Measurements from ENCODE around the gene NEDD4L.
"Not testable (repeated sequence)": the region's sequence is repeated elsewhere in the genome, so short reads cannot be mapped to it uniquely, and the experiment has no call there.

The NEDD4L gene

DNA sequence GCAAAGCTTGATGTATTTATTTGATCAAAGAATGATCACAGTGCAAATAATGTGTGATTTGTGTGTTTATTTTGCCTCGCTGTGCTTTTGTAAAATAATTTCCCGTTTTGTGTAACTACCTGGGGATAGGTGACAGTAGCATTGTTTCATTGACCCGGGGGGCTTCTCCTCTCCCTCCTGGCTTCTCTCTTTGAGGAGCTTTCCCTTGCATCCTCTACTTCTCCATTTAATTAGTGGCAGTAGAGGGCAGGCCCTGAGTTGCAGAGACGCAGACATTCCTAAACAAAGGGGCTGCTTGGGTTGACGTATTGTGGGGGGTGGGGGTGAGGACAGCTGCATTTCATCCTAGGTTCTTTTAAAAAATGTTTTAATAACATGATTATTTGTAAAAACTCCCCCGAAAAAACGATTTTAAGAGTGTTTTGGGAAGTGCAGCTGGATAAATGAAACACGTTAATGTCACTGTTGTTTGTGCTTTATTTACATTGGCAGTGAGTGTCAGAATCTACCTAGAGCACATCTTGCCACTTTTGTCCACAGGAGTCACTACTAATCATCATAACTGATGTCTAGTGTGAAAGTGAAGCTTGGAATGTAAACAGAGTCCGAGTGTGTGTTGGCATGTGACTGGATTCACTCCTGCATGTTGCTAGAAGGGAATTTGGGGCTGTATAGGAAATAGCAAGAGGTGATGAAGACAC, 2.2 kb downstream of the NEDD4L start:
- Histone ChIP-seq H3K9me3 (replicated peaks; ENCODE audit: low read length) (no peaks in the 10 kb centered on the region), H3K4me1 (ENCODE audit: control insufficient read depth, insufficient read depth, low read length) (peaks cover 14% of the 10 kb centered on the region), H3K36me3 (ENCODE audit: insufficient read depth, low read length) (no peaks in the 10 kb centered on the region), H3K9ac (ENCODE audit: low read depth, low read length) (no peak overlapping the region), H3K4me3 (ENCODE audit: low read length) (peak overlapping the region; percentile 77), H3K4me2 (ENCODE audit: low read length) (peak overlapping the region; percentile 88), H3K27me3 (ENCODE audit: control insufficient read depth, insufficient read depth, low read length) (no peaks in the 10 kb centered on the region)

DNA sequence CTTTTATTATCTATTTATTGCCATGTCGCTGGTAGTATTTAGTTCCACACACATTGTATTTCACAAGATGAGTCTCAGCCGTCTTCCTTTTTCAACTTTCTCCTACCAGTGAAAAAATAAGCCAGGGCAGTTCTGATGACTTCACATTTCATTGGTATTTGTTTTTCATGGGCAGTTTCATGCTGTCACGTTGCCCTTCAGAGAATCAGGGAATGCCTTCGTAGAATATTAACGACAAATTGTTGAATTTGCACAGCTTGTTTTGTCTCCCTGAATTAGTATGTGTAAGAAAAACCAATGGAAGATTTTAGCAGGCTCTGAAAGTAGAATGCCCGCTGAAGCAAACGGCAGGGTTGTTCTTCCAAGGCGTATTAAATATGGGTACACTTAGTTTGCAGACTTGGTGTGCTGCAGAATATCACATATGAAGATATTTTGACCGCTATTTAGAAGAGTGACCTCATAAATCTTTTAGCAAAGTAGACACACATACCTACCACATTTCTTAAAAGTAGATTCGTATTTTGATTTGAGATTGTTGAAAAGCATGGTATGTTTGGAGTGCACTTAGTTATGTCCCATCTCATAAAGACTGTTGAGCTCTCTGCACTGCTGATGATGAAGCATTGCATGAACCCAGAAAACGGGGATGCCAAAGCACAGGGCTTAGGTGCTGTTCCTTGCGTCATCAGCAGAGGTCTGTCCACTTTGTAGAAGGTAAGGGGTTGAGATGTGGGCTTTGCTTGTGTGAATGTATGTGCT, 2.9 kb downstream of the NEDD4L start:
- Histone ChIP-seq H3K4me2 (ENCODE audit: low read length) (no peak overlapping the region), H3K4me3 (ENCODE audit: low read length) (no peak overlapping the region)

DNA sequence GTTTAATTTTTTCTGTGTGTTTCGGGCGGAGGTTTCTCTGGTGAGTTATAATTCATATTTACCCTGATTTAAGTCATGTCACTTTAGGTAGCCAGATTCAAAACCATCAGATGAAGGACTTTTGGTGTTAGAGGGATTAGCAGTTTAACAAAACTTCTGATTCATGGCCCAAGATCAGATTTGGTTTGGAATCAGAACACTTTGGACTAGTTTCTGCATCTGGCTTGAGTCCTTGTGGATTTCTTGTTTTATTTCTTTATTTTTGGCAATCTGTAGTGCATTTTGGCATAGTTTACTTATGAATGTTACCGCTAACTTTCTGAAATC, 3.5 kb downstream of the NEDD4L start:
- Histone ChIP-seq H3K9me3 (replicated peaks; ENCODE audit: low read length) (no peaks in the 10 kb centered on the region), H3K9ac (ENCODE audit: low read depth, low read length) (no peak overlapping the region), H3K4me1 (ENCODE audit: control insufficient read depth, insufficient read depth, low read length) (peaks cover 14% of the 10 kb centered on the region), H3K27me3 (ENCODE audit: control insufficient read depth, insufficient read depth, low read length) (no peaks in the 10 kb centered on the region), H3K4me3 (ENCODE audit: low read length) (no peak overlapping the region), H3K4me2 (ENCODE audit: low read length) (no peak overlapping the region), H3K36me3 (ENCODE audit: insufficient read depth, low read length) (no peaks in the 10 kb centered on the region)

More for the DNA sequence above, 2.9 kb downstream of the NEDD4L start:
- Histone ChIP-seq H3K27me3 (ENCODE audit: control insufficient read depth, insufficient read depth, low read length) (no peaks in the 10 kb centered on the region), H3K9ac (ENCODE audit: low read depth, low read length) (no peak overlapping the region), H3K4me1 (ENCODE audit: control insufficient read depth, insufficient read depth, low read length) (peaks cover 14% of the 10 kb centered on the region), H3K9me3 (replicated peaks; ENCODE audit: low read length) (no peaks in the 10 kb centered on the region), H3K36me3 (ENCODE audit: insufficient read depth, low read length) (no peaks in the 10 kb centered on the region)

DNA sequence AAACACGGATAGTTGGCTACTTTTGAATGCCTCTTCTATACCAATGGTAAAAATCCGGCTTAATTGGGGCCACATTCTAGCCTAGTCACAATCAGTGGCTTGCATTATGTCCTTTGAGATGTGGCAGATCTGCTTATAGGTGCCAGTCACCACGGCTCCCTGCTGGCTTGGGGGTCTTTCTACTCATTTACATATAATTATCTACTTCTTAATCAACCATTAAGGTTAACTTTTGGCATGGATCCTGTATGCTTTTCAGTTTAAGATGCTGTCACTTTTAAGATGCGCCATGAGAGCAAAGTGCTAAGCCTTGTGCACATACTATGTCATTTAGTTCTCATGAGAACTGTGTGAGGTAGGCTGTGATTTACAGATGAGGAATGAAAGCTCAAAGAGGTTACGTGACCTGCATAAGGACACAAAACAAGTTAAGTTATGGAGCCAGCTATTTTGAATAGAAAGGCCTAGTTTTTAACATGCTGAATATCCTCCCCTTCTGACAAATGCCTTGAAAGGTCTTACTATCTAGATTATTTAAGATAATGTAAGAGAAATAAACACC, 4.1 kb downstream of the NEDD4L start:
- H3K4me2 ChIP-seq (ENCODE audit: low read length): no peak overlapping the region
- peaks cover 14% of the 10 kb centered on the region for H3K4me1 ChIP-seq (ENCODE audit: control insufficient read depth, insufficient read depth, low read length)
- H3K27me3 ChIP-seq (ENCODE audit: control insufficient read depth, insufficient read depth, low read length): no peaks in the 10 kb centered on the region
- no peak overlapping the region for H3K9ac ChIP-seq (ENCODE audit: low read depth, low read length)
- H3K9me3 ChIP-seq (replicated peaks; ENCODE audit: low read length): no peaks in the 10 kb centered on the region
- H3K4me3 ChIP-seq (ENCODE audit: low read length): no peak overlapping the region
- H3K36me3 ChIP-seq (ENCODE audit: insufficient read depth, low read length): no peaks in the 10 kb centered on the region

DNA sequence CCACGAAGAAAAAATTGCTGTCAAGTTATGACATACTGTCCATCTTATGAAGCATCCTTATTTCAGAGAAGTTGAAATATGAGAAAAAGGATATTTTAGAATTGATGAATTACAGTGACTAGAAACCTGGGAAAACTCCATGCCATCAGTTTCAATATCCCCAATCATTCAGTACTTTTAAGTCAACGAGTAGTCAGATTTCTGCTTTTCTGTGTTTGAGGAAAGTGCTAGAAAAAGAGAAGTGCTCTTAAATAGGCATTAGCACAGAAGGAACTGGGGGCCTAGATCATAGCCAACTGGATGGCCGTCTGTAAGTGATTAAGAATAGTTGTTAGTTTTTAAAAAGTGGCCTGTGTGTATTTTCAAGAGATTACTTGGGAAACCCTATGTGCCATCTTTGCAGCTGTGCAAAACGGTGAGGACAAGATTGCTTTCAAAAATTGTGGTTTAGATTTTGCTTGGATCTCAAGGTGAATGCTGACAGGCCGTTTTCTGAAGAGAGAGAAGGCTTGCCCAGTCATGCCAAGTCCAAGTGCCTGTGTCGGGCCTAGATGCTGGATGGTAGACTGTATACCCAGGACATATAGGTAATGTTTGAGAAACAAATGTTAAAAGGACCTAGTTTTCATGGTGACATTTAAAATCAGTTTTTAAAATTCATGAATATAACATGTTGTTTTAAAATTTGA, 5.1 kb downstream of the NEDD4L start:
- Histone ChIP-seq H3K9ac (ENCODE audit: low read depth, low read length) (no peak overlapping the region), H3K9me3 (replicated peaks; ENCODE audit: low read length) (no peaks in the 10 kb centered on the region), H3K27me3 (ENCODE audit: control insufficient read depth, insufficient read depth, low read length) (no peaks in the 10 kb centered on the region), H3K4me2 (ENCODE audit: low read length) (no peak overlapping the region), H3K36me3 (ENCODE audit: insufficient read depth, low read length) (no peaks in the 10 kb centered on the region), H3K4me1 (ENCODE audit: control insufficient read depth, insufficient read depth, low read length) (peaks cover 14% of the 10 kb centered on the region), H3K4me3 (ENCODE audit: low read length) (no peak overlapping the region)

DNA sequence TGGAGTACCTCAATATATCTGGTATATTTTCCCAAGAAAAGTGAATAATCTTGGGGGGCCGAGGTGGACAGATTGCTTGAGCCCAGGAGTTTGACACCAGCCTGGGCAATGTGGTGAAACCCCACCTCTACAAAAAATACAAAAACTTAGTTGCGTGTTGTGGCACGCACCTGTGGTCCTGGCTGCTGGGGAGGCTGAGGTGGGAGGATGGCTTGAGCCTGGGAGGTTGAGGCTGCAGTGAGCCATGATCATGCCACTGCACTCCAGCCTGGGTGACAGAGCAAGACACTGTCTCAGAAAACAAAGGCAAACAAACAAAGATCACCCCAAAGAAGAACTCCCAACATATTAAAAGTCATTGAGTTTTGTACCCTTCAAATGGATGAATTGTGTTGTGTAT, 6.9 kb downstream of the NEDD4L start:
- H3K4me2 ChIP-seq (ENCODE audit: low read length); H3K27me3 ChIP-seq (ENCODE audit: control insufficient read depth, insufficient read depth, low read length); H3K9ac ChIP-seq (ENCODE audit: low read depth, low read length): not testable (repeated sequence)

DNA sequence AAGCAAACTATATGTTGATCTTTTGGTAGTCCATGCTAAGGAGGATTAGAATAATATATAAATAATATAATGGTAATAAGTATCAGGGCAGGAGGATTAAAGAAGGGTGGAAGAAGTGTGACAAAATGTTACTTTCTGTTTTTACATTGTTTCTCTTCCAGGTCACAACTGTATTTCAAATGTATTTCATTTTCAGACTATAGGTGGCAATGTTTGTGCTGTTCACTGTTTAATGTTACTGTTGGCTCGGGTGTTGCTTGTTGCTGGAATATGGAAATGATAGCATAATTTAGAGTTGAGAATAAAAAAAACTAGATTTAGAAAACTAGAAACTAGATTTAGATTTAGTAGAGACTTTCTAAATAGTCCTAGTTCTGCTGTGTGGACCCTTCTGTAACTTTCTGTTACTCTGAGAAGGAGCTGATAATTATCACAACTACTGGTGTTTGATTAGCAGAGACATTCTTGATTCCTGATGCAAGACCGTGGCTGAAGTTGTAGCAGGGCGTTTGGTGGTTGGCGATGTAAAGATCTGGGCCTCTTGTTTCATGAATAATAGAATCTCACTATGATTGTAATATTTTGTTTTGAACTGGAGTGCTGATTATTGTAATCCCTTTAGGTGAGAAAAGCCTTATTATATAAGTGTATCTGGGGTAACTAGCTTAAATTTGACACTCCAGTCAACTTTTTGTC, 7.9 kb downstream of the NEDD4L start:
- H3K4me2 ChIP-seq (ENCODE audit: low read length): no peak overlapping the region
- no peak overlapping the region for H3K4me3 ChIP-seq (ENCODE audit: low read length)
- H3K9ac ChIP-seq (ENCODE audit: low read depth, low read length): no peak overlapping the region
- H3K9me3 ChIP-seq (replicated peaks; ENCODE audit: low read length): no peaks in the 10 kb centered on the region
- peaks cover 6% of the 10 kb centered on the region for H3K4me1 ChIP-seq (ENCODE audit: control insufficient read depth, insufficient read depth, low read length)
- no peaks in the 10 kb centered on the region for H3K27me3 ChIP-seq (ENCODE audit: control insufficient read depth, insufficient read depth, low read length)
- no peaks in the 10 kb centered on the region for H3K36me3 ChIP-seq (ENCODE audit: insufficient read depth, low read length)

More for the DNA sequence above, 6.9 kb downstream of the NEDD4L start:
- H3K9me3 ChIP-seq (replicated peaks; ENCODE audit: low read length); H3K4me1 ChIP-seq (ENCODE audit: control insufficient read depth, insufficient read depth, low read length); H3K4me3 ChIP-seq (ENCODE audit: low read length); H3K36me3 ChIP-seq (ENCODE audit: insufficient read depth, low read length): not testable (repeated sequence)

DNA sequence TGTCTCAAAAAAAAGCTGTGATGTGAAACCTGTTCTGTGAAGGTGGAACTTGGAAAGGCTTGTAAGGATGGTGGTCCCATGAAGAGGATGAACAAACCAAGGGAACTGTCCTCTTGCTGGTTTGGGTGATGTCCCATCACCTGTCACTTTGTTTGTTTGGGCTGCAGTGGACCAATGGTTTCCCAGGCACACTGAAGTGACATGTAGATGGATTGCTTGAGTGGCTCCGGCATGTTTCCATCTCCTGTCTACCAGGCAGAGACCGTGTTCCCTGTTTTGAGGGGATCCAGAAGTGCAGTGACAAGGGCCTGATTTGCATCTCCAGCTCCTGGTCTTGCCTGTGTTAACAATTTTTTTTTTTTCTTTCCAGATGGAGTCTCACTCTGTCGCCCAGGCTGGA, 8.9 kb downstream of the NEDD4L start:
- H3K9ac ChIP-seq (ENCODE audit: low read depth, low read length): no peak overlapping the region
- no peaks in the 10 kb centered on the region for H3K27me3 ChIP-seq (ENCODE audit: control insufficient read depth, insufficient read depth, low read length)
- H3K4me1 ChIP-seq (ENCODE audit: control insufficient read depth, insufficient read depth, low read length): peaks cover 6% of the 10 kb centered on the region
- H3K9me3 ChIP-seq (replicated peaks; ENCODE audit: low read length): no peaks in the 10 kb centered on the region
- H3K36me3 ChIP-seq (ENCODE audit: insufficient read depth, low read length): no peaks in the 10 kb centered on the region
- H3K4me3 ChIP-seq (ENCODE audit: low read length): no peak overlapping the region
- no peak overlapping the region for H3K4me2 ChIP-seq (ENCODE audit: low read length)

DNA sequence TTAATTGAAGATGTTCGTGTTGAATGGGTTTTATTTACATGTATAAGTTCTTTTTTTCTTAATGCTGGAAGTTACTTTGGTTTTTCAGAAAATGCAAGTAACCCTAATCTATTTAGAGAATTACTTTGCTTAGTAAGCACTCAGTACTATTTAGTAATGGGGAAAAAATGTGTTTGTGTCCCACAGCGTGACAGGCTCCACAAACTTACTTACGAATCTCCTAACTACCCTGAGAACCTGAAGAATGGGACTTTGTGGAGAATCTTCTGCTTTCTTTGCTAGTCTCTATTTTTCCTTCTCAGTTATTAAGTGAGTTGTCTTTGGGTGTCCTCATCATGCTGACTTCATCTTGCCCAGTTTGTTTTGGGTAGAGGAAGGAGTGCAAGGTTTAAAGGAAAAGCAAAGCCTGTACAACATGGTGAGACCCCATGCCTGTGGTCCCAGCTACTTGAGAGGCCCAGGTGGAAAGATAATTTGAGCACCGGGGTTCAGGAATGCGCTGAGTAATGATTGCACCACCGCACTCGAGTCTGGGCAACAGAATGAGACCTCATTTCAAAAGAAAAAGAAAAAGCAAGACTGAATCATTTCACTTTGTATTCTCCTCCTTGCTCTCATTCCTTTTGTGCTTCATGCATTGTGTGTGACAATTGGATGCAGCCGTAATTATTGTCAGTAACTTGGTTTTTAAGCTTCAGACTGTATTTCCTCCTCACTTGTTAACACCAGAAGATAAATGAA, 10.2 kb downstream of the NEDD4L start:
- Histone ChIP-seq H3K4me3 (ENCODE audit: low read length) (no peak overlapping the region), H3K9me3 (replicated peaks; ENCODE audit: low read length) (no peaks in the 10 kb centered on the region), H3K36me3 (ENCODE audit: insufficient read depth, low read length) (no peaks in the 10 kb centered on the region), H3K4me1 (ENCODE audit: control insufficient read depth, insufficient read depth, low read length) (peaks cover 6% of the 10 kb centered on the region), H3K4me2 (ENCODE audit: low read length) (no peak overlapping the region), H3K9ac (ENCODE audit: low read depth, low read length) (no peak overlapping the region), H3K27me3 (ENCODE audit: control insufficient read depth, insufficient read depth, low read length) (no peaks in the 10 kb centered on the region)

DNA sequence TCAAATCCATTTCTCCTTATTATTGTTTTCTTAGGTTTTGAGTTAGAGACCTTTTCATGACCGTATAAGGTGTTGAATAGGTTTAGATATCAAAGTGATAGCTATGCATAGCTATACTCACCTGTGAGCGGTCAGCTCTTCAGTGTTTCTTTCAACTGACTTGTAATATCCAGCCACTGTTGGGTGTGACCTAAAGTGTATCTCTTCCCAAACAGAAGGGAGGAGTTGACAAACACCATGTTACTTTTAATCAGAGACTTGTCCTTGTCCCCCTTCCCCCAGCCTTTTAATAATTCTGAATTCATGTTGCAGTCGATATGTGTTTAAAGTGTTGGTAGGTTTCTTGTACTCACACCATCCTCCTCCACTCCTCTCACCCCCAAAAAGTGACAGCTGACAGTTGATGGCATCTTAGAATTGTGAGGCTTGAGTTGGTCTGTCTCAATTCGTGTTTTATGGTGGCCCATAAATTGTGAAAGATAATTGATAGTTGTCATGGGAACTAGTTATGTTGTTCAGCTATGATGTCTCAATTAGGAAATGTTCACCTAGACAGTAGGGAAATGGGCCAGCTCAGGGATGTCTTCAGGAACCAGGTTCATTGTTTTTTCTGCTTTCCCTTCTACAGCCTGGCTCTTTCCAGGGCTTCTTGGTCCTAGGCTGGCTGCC, 12.0 kb downstream of the NEDD4L start:
- peaks cover 6% of the 10 kb centered on the region for H3K4me1 ChIP-seq (ENCODE audit: control insufficient read depth, insufficient read depth, low read length)
- H3K27me3 ChIP-seq (ENCODE audit: control insufficient read depth, insufficient read depth, low read length): no peaks in the 10 kb centered on the region
- no peak overlapping the region for H3K4me2 ChIP-seq (ENCODE audit: low read length)
- no peaks in the 10 kb centered on the region for H3K36me3 ChIP-seq (ENCODE audit: insufficient read depth, low read length)
- no peak overlapping the region for H3K9ac ChIP-seq (ENCODE audit: low read depth, low read length)
- no peak overlapping the region for H3K4me3 ChIP-seq (ENCODE audit: low read length)
- H3K9me3 ChIP-seq (replicated peaks; ENCODE audit: low read length): no peaks in the 10 kb centered on the region
